HCT116 (cell line): Measurements from ENCODE around the gene CACNG5. TPM values are rescaled to one million over a fixed set of nuclear protein-coding genes. Genes with fewer than 3 reads are reported as not detected.

ENCODE experiments used
- ATAC-seq: fragments of 200-7000 bp; cut with Tn5 transposase; 2 replicates; pipeline ENCODE4 v1.9.1; 2020; ENCODE audit warnings: mild to moderate bottlenecking, moderate library complexity
- BruUV-seq: library from RNA; stranded (reverse); fragments of 400-500 nt; replicated peaks from 2 replicates; lab custom pipeline; 2021; lab: Mats Ljungman, UMichigan
- CTCF ChIA-PET: fragments of 300-600 bp; sonication (Branson Sonifier 250); formaldehyde crosslinking; loops from one replicate; lab custom pipeline; 2021; ENCODE audit warnings: antibody characterized with exemption; lab: Charles Lee
- POLR2A ChIA-PET: fragments of 300-600, 350-600 bp; sonication (Branson Sonifier 250); formaldehyde crosslinking; loops from one replicate; lab custom pipeline; 2021; ENCODE audit warnings: antibody characterized with exemption; lab: Charles Lee
- RAD21 ChIA-PET, 2 experiments: fragments of 300-600 bp; sonication (Branson Sonifier 250); formaldehyde crosslinking; loops; one replicate each; lab custom pipeline; 2023; ENCODE audit warnings: low total read pairs in 2 of 2; ENCODE audit not compliant: uncharacterized antibody in 2 of 2, unreplicated experiment in 2 of 2, low non-redundant PET in 1 of 2; lab: Charles Lee
- DNase-seq: peaks from one replicate; pipeline ENCODE4 v3.0.0-alpha.2; 2010; ENCODE audit warnings: low read depth, low spot score
- H2AFZ ChIP-seq: fragments of 200-600 bp; shearing (Covaris generic), sonication (generic); 2 replicates; pipeline ENCODE4 v1.6.1; 2017; ENCODE audit warnings: low read depth, mixed run types, mixed read lengths, antibody characterized with exemption, low read length; ENCODE audit not compliant: poor library complexity, severe bottlenecking
- H3K27ac ChIP-seq: 2 replicates; pipeline ENCODE4 v1.5.1; 2012; ENCODE audit warnings: low read depth, low read length
- H3K27me3 ChIP-seq: fragments of 200-600 bp; sonication (generic); 2 replicates; pipeline ENCODE4 v1.6.1; 2016; ENCODE audit warnings: mixed run types, low read length, mixed read lengths; ENCODE audit not compliant: insufficient read depth
- H3K36me3 ChIP-seq, 2 experiments: fragments of 200-500 bp in 1 of 2; fragments of 200-600 bp in 1 of 2; sonication (Bioruptor generic) in 1 of 2; sonication (generic) in 1 of 2; 2 replicates each; pipeline versions ENCODE4 v1.5.1 to v1.6.1; 2014 to 2016; ENCODE audit warnings: low read length in 2 of 2, inconsistent platforms in 1 of 2, mixed read lengths in 1 of 2, mixed run types in 1 of 2; ENCODE audit not compliant: insufficient read depth in 2 of 2, control insufficient read depth in 1 of 2
- H3K4me1 ChIP-seq, 2 experiments: fragments of 200-600 bp in 1 of 2; sonication (generic) in 1 of 2; 2 replicates each; pipeline versions ENCODE4 v1.5.1 to v1.6.1; 2012 to 2017; ENCODE audit warnings: low read length in 2 of 2, inconsistent platforms in 1 of 2, mild to moderate bottlenecking in 1 of 2, mixed read lengths in 1 of 2, mixed run types in 1 of 2, moderate library complexity in 1 of 2; ENCODE audit not compliant: insufficient read depth in 2 of 2, control insufficient read depth in 1 of 2
- H3K4me2 ChIP-seq: fragments of 200-600 bp; sonication (generic); 2 replicates; pipeline ENCODE4 v1.6.1; 2017; ENCODE audit warnings: mixed run types, low read length, mixed read lengths
- H3K4me3 ChIP-seq, 2 experiments: fragments of 200-600 bp in 1 of 2; sonication (generic) in 1 of 2; replicated peaks in 1 of 2; 2 replicates each; pipeline ENCODE4 v1.5.1; 2011 to 2016; ENCODE audit warnings: low read length in 2 of 2, control low read depth in 1 of 2, low read depth in 1 of 2, mild to moderate bottlenecking in 1 of 2, mixed read lengths in 1 of 2, mixed run types in 1 of 2
- H3K79me2 ChIP-seq: fragments of 200-600 bp; sonication (generic); 2 replicates; pipeline ENCODE4 v1.6.1; 2017; ENCODE audit warnings: mild to moderate bottlenecking, mixed run types, low read length, moderate library complexity, mixed read lengths; ENCODE audit not compliant: insufficient read depth
- H3K9ac ChIP-seq: fragments of 200-600 bp; sonication (generic); 2 replicates; pipeline ENCODE4 v1.6.1; 2016; ENCODE audit warnings: low read length, mixed read lengths
- H3K9me2 ChIP-seq: fragments of 200-600 bp; sonication (generic), shearing (Covaris generic); 2 replicates; pipeline ENCODE4 v1.6.1; 2017; ENCODE audit warnings: mixed run types, mild to moderate bottlenecking, moderate library complexity; ENCODE audit not compliant: insufficient read depth
- H3K9me3 ChIP-seq, 2 experiments: fragments of 200-500 bp in 1 of 2; fragments of 200-600 bp in 1 of 2; sonication (Bioruptor generic) in 1 of 2; sonication (generic) in 1 of 2; 2 replicates each; pipeline ENCODE4 v1.6.1; 2014 to 2017; ENCODE audit warnings: low read length in 2 of 2, mixed read lengths in 2 of 2, inconsistent platforms in 1 of 2, low read depth in 1 of 2, mild to moderate bottlenecking in 1 of 2, mixed run types in 1 of 2, moderate library complexity in 1 of 2; ENCODE audit not compliant: control insufficient read depth in 1 of 2, insufficient read depth in 1 of 2
- H4K20me1 ChIP-seq: fragments of 200-600 bp; sonication (generic), shearing (Covaris generic); 2 replicates; pipeline ENCODE4 v1.6.1; 2017; ENCODE audit warnings: mixed run types, mild to moderate bottlenecking, moderate library complexity; ENCODE audit not compliant: insufficient read depth
- EZH2 ChIP-seq: fragments of 200-600 bp; sonication (generic); IDR thresholded peaks from 2 replicates; pipeline ENCODE4 v1.6.1; 2017; ENCODE audit warnings: antibody characterized with exemption, mixed run types
- intact Hi-C: fragments of 100-400 bp; cut with micrococcal nuclease; formaldehyde crosslinking; loops from 2 replicates; pipeline ENCODE4 v1.10.0; 2022
- total RNA-seq: library from RNA; stranded (reverse); gene quantifications from one replicate; pipeline ENCODE4 v1.2.1, GENCODE V29; 2021; ENCODE audit not compliant: unreplicated experiment
- TF ChIP-seq, protein P1 (sequence below): IDR thresholded peaks from 2 replicates; pipeline ENCODE4 v1.6.1; 2012

CACNG5 gene
- total RNA-seq, 1 experiment from 2014 or later: not detected

DNA sequence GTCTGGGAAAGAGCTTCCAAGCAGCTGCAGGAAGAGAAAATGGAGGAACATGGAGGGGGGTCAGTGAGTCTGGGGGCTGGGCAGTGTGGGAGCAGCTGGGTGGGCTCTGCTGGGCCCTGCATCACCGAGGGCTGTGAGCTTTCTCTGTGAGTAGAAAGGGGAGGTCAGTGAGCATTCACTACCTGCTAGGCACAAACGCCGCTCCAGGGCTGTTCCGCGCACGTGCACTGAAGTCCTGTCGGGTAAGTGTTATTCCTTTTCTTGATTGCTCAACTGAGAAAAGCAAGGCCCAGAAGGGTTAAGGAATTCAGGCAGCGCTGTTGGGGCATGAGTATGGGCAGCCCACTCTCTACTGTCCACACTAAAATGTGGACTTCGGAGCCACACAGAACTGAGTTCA is 4.7 kb downstream of the CACNG5 start:
- DNase-seq: no peak
- RAD21 ChIA-PET: interaction anchor here in 1 of 2 experiments (0.6 kb wide), 1 partner anchor 134 kb away, joined by 3 read pairs; no protein-coding TSS in a partner anchor
- Histone ChIP-seq H4K20me1 (no peaks in the 10 kb centered on the region), H3K9ac (no peak overlapping the region), H3K4me3 (no peak overlapping the region), H3K27me3 (peaks cover 18% of the 10 kb centered on the region; the same call in 1 of the 2 replicates), H3K9me3 (no peaks in the 10 kb centered on the region), H3K79me2 (no peaks in the 10 kb centered on the region), H3K36me3 (no peaks in the 10 kb centered on the region), H3K27ac (no peak overlapping the region), H3K9me2 (no peaks in the 10 kb centered on the region), H3K4me1 (no peaks in the 10 kb centered on the region), H3K4me2 (no peak overlapping the region), H2AFZ (no peak overlapping the region)
- TF ChIP-seq, protein P1, sequence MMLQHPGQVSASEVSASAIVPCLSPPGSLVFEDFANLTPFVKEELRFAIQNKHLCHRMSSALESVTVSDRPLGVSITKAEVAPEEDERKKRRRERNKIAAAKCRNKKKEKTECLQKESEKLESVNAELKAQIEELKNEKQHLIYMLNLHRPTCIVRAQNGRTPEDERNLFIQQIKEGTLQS: no peak
- CTCF ChIA-PET: no interaction called here
- intact Hi-C loops: no loop called here
- POLR2A ChIA-PET: no interaction called here
- ATAC-seq: no peak
- no TSS peak for BruUV-seq

DNA sequence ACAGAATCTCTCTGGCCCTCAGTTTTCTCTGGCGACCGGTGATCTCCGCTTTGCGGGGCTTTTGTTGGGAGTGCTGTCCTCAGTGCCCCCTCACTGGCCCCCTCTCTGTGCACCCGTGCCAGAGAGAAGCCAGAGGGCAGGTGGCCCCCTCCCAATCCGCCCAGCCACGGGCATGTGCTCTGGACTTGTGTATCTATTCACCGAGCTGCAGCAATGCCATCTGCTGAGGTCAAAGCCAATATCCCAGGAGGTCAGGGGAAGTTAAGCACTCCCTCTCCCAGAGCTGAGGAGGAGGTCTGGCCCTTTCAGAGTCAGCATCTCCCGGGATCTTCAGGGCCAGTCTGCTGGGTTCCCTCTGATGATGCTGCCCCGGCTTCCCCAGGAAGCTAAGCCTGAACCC is 5.1 kb downstream of the CACNG5 start:
- POLR2A ChIA-PET: no interaction called here

More for the DNA sequence above, 5.1 kb downstream of the CACNG5 start:
- no peak overlapping the region for H3K27ac ChIP-seq
- CTCF ChIA-PET: no interaction called here
- no peak overlapping the region for H2AFZ ChIP-seq
- no peaks in the 10 kb centered on the region for H3K79me2 ChIP-seq
- no TSS peak for BruUV-seq
- H4K20me1 ChIP-seq: no peaks in the 10 kb centered on the region
- H3K9me2 ChIP-seq: no peaks in the 10 kb centered on the region
- intact Hi-C loops: no loop called here
- no peak overlapping the region for H3K4me3 ChIP-seq
- no peaks in the 10 kb centered on the region for H3K36me3 ChIP-seq
- H3K27me3 ChIP-seq: peaks cover 18% of the 10 kb centered on the region; the same call in 1 of the 2 replicates
- ATAC-seq: no peak
- DNase-seq: no peak
- H3K4me2 ChIP-seq: no peak overlapping the region
- TF ChIP-seq EZH2: no peak
- TF ChIP-seq, protein P1: no peak
- H3K9me3 ChIP-seq: no peaks in the 10 kb centered on the region
- H3K4me1 ChIP-seq: no peaks in the 10 kb centered on the region
- RAD21 ChIA-PET: no interaction called here
- no peak overlapping the region for H3K9ac ChIP-seq
